MCF 10A (cell line): ENCODE measurements around the gene DUSP22. TPM values are rescaled to one million over a fixed set of nuclear protein-coding genes. Genes with fewer than 3 reads are reported as not detected.

Experiments used
- BruUV-seq: library from RNA; stranded (reverse); fragments of 400-500 nt; replicated peaks from 2 replicates; lab custom pipeline; 2021; lab: Mats Ljungman, UMichigan
- CTCF ChIA-PET: fragments of 300-600 bp; sonication (Branson Sonifier 250); formaldehyde crosslinking; extraction: SDS; loops from one replicate; lab custom pipeline; 2021; ENCODE audit warnings: antibody characterized with exemption, inconsistent platforms; lab: Yijun Ruan, JAX
- POLR2A ChIA-PET: fragments of 300-600, 350-650 bp; sonication (Branson Sonifier 250); formaldehyde crosslinking; extraction: SDS; loops from one replicate; lab custom pipeline; 2020; ENCODE audit warnings: antibody characterized with exemption, inconsistent platforms; lab: Yijun Ruan, JAX
- DNase-seq: peaks from one replicate; pipeline ENCODE4 v3.0.0-alpha.2; 2018; ENCODE audit not compliant: unreplicated experiment
- H3K27ac Mint-ChIP-seq: one replicate; pipeline ENCODE4 v1.8.0; 2022; ENCODE audit warnings: mild to moderate bottlenecking, low read depth, mixed read lengths; ENCODE audit not compliant: unreplicated experiment
- H3K27me3 Mint-ChIP-seq: one replicate; pipeline ENCODE4 v1.8.0; 2022; ENCODE audit warnings: mixed read lengths; ENCODE audit not compliant: insufficient read depth, unreplicated experiment
- H3K36me3 Mint-ChIP-seq: one replicate; pipeline ENCODE4 v1.8.0; 2022; ENCODE audit warnings: mild to moderate bottlenecking, moderate library complexity, mixed read lengths; ENCODE audit not compliant: insufficient read depth, unreplicated experiment
- H3K4me1 Mint-ChIP-seq: one replicate; pipeline ENCODE4 v1.8.0; 2022; ENCODE audit warnings: mixed read lengths; ENCODE audit not compliant: insufficient read depth, unreplicated experiment
- H3K4me3 Mint-ChIP-seq: one replicate; pipeline ENCODE4 v1.8.0; 2022; ENCODE audit warnings: mild to moderate bottlenecking, moderate library complexity, mixed read lengths; ENCODE audit not compliant: unreplicated experiment
- H3K9me3 Mint-ChIP-seq: one replicate; pipeline ENCODE4 v1.8.0; 2022; ENCODE audit warnings: mixed read lengths; ENCODE audit not compliant: unreplicated experiment
- CTCF ChIP-seq: fragments of 200-600 bp; IDR thresholded peaks from one replicate; pipeline ENCODE4 v1.8.0; 2022; ENCODE audit warnings: antibody characterized with exemption, mild to moderate bottlenecking; ENCODE audit not compliant: unreplicated experiment
- intact Hi-C: fragments of 100-400 bp; cut with micrococcal nuclease; formaldehyde crosslinking; loops from 2 replicates; pipeline ENCODE4 v1.14.1; 2022
- total RNA-seq: library from RNA; stranded (reverse); gene quantifications from 2 replicates; pipeline ENCODE4 v1.2.3, GENCODE V29; 2022

The DUSP22 gene
- total RNA-seq, 1 experiment from 2014 or later = 29.4 TPM

DNA sequence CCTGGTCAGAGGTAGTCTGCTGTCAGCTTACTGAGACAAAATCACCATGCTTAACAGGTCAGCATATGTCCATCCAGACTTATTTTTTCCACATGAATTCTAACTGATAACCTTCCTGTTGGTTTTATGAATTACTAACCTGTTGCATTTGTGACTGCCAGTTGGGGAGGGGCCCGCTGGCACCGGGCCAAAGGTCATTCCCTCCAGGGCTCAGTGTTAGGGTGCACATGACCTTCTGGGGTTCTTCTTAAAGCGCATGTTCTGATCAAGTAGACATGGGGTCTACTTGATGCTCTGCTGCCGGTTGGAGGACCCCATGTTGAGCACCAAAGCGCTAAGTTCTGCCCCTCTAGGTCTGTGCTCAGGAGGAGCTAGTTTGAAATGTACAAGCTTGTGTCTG is 15.6 kb downstream of the DUSP22 start:
- CTCF ChIA-PET = interaction anchor here (0.7 kb wide), 3 partner anchors 10 to 275 kb away, joined by 3 to 4 read pairs (median 3); no protein-coding TSS in a partner anchor
- no TSS peak for BruUV-seq
- no peak for TF ChIP-seq CTCF

GRCh38 chr6:308307-308706 is 16.0 kb downstream of the DUSP22 start:
- no TSS peak for BruUV-seq
- no peak overlapping the region for H3K4me3 Mint-ChIP-seq
- H3K36me3 Mint-ChIP-seq = no peaks in the 10 kb centered on the region
- no peak for TF ChIP-seq CTCF
- H3K9me3 Mint-ChIP-seq = no peaks in the 10 kb centered on the region
- no peaks in the 10 kb centered on the region for H3K27me3 Mint-ChIP-seq
- CTCF ChIA-PET = interaction anchor here (0.7 kb wide), 2 partner anchors 10 to 120 kb away, joined by 3 to 4 read pairs; no protein-coding TSS in a partner anchor
- intact Hi-C loops = no loop called here
- no peak for DNase-seq
- POLR2A ChIA-PET = interaction anchor here (0.6 to 2.0 kb wide), 4 partner anchors 12 to 22 kb away, joined by 3 to 6 read pairs (median 4); no protein-coding TSS in a partner anchor
- H3K4me1 Mint-ChIP-seq = peaks cover 5% of the 10 kb centered on the region
- no peak overlapping the region for H3K27ac Mint-ChIP-seq

More for the DNA sequence above, 15.6 kb downstream of the DUSP22 start:
- intact Hi-C loops = no loop called here
- Mint-ChIP-seq H3K27me3 (no peaks in the 10 kb centered on the region), H3K4me3 (no peak overlapping the region), H3K27ac (no peak overlapping the region), H3K9me3 (no peaks in the 10 kb centered on the region), H3K36me3 (no peaks in the 10 kb centered on the region), H3K4me1 (peaks cover 5% of the 10 kb centered on the region)
- no peak for DNase-seq
- POLR2A ChIA-PET = interaction anchor here (0.9 to 2.0 kb wide), 3 partner anchors 12 to 15 kb away, joined by 3 to 5 read pairs (median 5); no protein-coding TSS in a partner anchor

GRCh38 chr6:308768-309167 is 16.5 kb downstream of the DUSP22 start:
- Mint-ChIP-seq H3K27ac (no peak overlapping the region), H3K4me3 (no peak overlapping the region), H3K9me3 (no peaks in the 10 kb centered on the region), H3K27me3 (no peaks in the 10 kb centered on the region), H3K4me1 (peaks cover 5% of the 10 kb centered on the region), H3K36me3 (no peaks in the 10 kb centered on the region)
- no peak for TF ChIP-seq CTCF
- intact Hi-C loops = no loop called here
- CTCF ChIA-PET = interaction anchor here (0.7 kb wide), 1 partner anchor 120 kb away, joined by 3 read pairs; no protein-coding TSS in a partner anchor
- POLR2A ChIA-PET = interaction anchor here (0.6 to 2.0 kb wide), 4 partner anchors 13 to 22 kb away, joined by 3 to 6 read pairs (median 4); no protein-coding TSS in a partner anchor
- no TSS peak for BruUV-seq
- no peak for DNase-seq

- Mint-ChIP-seq H3K4me3 (no peak overlapping the region), H3K27ac (no peak overlapping the region), H3K4me1 (peaks cover 5% of the 10 kb centered on the region), H3K9me3 (no peaks in the 10 kb centered on the region), H3K36me3 (no peaks in the 10 kb centered on the region), H3K27me3 (no peaks in the 10 kb centered on the region)
- ChIA-PET POLR2A (interaction anchor here (0.7 to 2.0 kb wide), 3 partner anchors 14 to 272 kb away, joined by 3 to 6 read pairs (median 5); no protein-coding TSS in a partner anchor), CTCF (no interaction called here)
- TF ChIP-seq CTCF = no peak
- intact Hi-C loops = no loop called here
- no peak for DNase-seq
- no TSS peak for BruUV-seq
These were observed 17.7 kb downstream of the DUSP22 start for GRCh38 chr6:309947-310346.
